Measurements from ENCODE around the gene DHX35. TPM values are rescaled to one million over a fixed set of nuclear protein-coding genes. Genes with fewer than 3 reads are reported as not detected.
A peak's percentile ranks its signal among the peaks of the same experiment; 100 is the strongest.

Gene DHX35
- total RNA-seq, 6 donors from 2014 or later: 9.6 to 40.9 (median 12.0) TPM

- ATAC-seq (ENCODE audit: low FRiP score in 2 of 2): peak in 1 of 2 donors; percentile 85
- Histone ChIP-seq H3K4me1 (no peaks in the 10 kb centered on the region), H3K9me3 (no peaks in the 10 kb centered on the region), H3K4me3 (no peak overlapping the region), H3K36me3 (no peaks in the 10 kb centered on the region), H3K27ac (no peak overlapping the region), H3K27me3 (no peaks in the 10 kb centered on the region)
- TF ChIP-seq POLR2A (IDR thresholded peaks at IDR 0.05) (no peak), CTCF (IDR thresholded peaks at IDR 0.05) (peak; percentile 73 to 93 (median 84))
- peak in 1 of 2 donors; percentile 63 for DNase-seq
- 11 to 17% methylated on average over 5 of the region's 5 CpGs for WGBS, 2 donors
Measured at GRCh38 chr20:39081255-39081654, 119.1 kb downstream of the DHX35 start.

GRCh38 chr20:39082622-39083398, 120.7 kb downstream of the DHX35 start:
- H3K9me3 ChIP-seq: no peaks in the 10 kb centered on the region
- no peak overlapping the region for H3K4me3 ChIP-seq
- H3K36me3 ChIP-seq: no peaks in the 10 kb centered on the region
- DNase-seq: no peak
- H3K27me3 ChIP-seq: no peaks in the 10 kb centered on the region
- no peak for TF ChIP-seq POLR2AphosphoS5 (IDR thresholded peaks at IDR 0.05)
- no peak for TF ChIP-seq POLR2A (IDR thresholded peaks at IDR 0.05)
- TF ChIP-seq CTCF (IDR thresholded peaks at IDR 0.05): no peak
- no peak for TF ChIP-seq EP300 (IDR thresholded peaks at IDR 0.05)
- H3K27ac ChIP-seq: no peak overlapping the region
- 57 to 59% methylated on average over 8 of the region's 8 CpGs for WGBS, 2 donors
- ATAC-seq (ENCODE audit: low FRiP score in 2 of 2): no peak
- no peaks in the 10 kb centered on the region for H3K4me1 ChIP-seq

DNA sequence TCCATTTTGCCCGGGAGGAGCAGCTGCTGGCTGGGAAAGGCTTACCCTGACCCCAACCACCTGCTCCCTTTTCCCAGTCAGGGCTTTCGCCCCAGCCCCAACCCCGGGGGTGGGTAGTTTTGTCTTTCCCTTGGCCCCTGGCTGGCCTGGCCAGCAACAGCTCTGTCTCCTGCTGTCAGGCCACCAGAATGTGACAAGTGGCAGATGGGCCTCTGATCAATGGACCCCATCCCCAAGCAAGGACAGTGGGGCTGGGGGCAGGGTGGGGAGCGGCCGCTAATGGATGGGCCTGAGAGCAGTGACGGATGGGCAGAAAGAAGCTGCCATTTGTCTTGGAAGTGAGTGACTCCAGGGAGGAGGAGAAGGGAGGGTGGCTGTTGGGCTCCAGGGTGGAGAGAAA, 121.6 kb downstream of the DHX35 start:
- H3K9me3 ChIP-seq: no peaks in the 10 kb centered on the region
- H3K4me1 ChIP-seq: no peaks in the 10 kb centered on the region
- H3K27ac ChIP-seq: no peak overlapping the region
- no peaks in the 10 kb centered on the region for H3K36me3 ChIP-seq
- no peak for DNase-seq
- no peak overlapping the region for H3K4me3 ChIP-seq
- no peaks in the 10 kb centered on the region for H3K27me3 ChIP-seq
- TF ChIP-seq EP300 (IDR thresholded peaks at IDR 0.05) (no peak), POLR2A (IDR thresholded peaks at IDR 0.05) (no peak), POLR2AphosphoS5 (IDR thresholded peaks at IDR 0.05) (no peak), CTCF (IDR thresholded peaks at IDR 0.05) (no peak)
- WGBS, 2 donors: 39 to 63% methylated on average over 3 to 6 of the region's 6 CpGs
- no peak for ATAC-seq (ENCODE audit: low FRiP score in 2 of 2)

DNA sequence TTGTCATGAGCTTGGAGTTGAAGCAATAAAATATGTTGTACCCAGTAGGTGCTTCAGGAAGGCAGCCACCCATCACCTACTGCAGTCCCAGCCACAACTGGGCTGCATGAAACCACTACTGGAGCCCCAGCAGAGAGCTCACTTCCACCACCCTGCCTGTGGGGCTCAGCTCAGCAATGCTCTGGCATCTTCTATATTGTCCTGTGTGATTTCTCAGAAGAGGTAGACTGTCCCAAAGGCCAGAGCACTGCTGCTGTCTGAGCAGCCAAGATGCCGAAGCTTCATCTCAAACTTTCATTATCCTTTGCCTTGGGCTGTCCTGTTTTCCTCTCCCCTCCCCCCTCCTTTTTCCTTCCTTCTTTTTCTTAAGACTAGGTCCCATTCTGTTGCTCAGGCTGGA, 126.9 kb downstream of the DHX35 start:
- H3K9me3 ChIP-seq: no peaks in the 10 kb centered on the region
- DNase-seq (no peak), ATAC-seq (ENCODE audit: low FRiP score in 2 of 2) (no peak)
- H3K27ac ChIP-seq: no peak overlapping the region
- TF ChIP-seq POLR2AphosphoS5 (IDR thresholded peaks at IDR 0.05): no peak
- TF ChIP-seq CTCF (IDR thresholded peaks at IDR 0.05): no peak
- TF ChIP-seq EP300 (IDR thresholded peaks at IDR 0.05): no peak
- no peak for TF ChIP-seq POLR2A (IDR thresholded peaks at IDR 0.05)
- H3K4me3 ChIP-seq: no peak overlapping the region
- no peaks in the 10 kb centered on the region for H3K4me1 ChIP-seq
- WGBS, 2 donors: 91% methylated on average over 1 of the region's 1 CpG; no CpG with 5 or more reads in 1 of the 2 donors
- no peaks in the 10 kb centered on the region for H3K36me3 ChIP-seq
- no peaks in the 10 kb centered on the region for H3K27me3 ChIP-seq

Small RNA genes within 50 kb of the gene (small RNA-seq; reads per million reads assigned to genes)
- gene AL023803.1: 0 reads per million in 4 donors

Other genes with a start within 250 kb of the DHX35 start
- not detected for gene SLC32A1, start 237.9 kb upstream of the DHX35 start, total RNA-seq
- 10 to 100 TPM in 1 of 6 donors, 1 to 10 TPM in 5; 7.2 to 23.0 (median 8.8) TPM for gene ACTR5, start 213.9 kb upstream of the DHX35 start, total RNA-seq
- gene PPP1R16B, start 156.6 kb upstream of the DHX35 start, total RNA-seq: 10 to 100 TPM in 2 of 6 donors, 1 to 10 TPM in 4; 7.4 to 16.8 (median 8.8) TPM
- gene FAM83D, start 35.9 kb upstream of the DHX35 start, total RNA-seq: 1 to 10 TPM; 1.0 to 4.8 (median 3.0) TPM